ENCODE results near the gene GDPD5. TPM values are rescaled to one million over a fixed set of nuclear protein-coding genes. Genes with fewer than 3 reads are reported as not detected.

Gene GDPD5
- total RNA-seq, 1 experiment from 2014 or later = 12.2 TPM

DNA sequence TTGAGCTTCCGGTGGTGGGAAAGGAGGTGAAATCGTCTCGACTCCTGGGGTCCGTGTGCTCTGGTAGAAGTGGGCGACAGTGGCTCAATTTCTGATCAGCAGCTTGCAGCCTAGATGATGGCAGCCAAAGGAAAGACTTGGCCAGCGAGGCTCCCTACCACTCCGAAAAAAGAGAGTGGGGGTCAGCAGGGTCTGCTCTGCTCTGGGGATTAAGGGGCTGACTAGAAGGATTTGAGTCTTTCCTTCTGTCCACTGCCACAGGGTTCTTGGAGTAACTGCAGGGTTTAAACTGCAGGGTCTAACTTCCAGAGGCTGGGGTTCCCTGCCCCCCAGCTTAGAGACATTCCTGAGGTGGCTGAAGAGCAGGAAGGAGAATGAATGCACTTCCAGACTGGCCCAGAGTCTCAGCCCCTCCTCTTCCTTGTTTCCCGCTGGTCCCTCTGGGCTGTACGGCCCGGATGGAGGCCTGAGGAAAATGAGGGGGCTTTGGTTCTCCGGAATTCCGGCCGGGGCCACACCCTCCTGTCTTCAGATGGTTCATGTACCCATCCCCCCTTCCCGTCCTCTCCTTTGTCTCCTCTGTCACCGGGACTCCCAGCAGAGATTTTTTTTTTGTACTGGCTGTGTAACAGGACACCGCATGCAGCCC is 37.2 kb upstream of the GDPD5 start (continued):
- TF ChIP-seq SOX15 (CRISPR knock-in tag; IDR thresholded peaks at IDR 0.05) (no peak), TEAD1 (CRISPR knock-in tag; IDR thresholded peaks at IDR 0.05) (0 out of 2 replicates have a peak, but pooled peaks have one; percentile 15), JUN (CRISPR knock-in tag; IDR thresholded peaks at IDR 0.05) (no peak), MYBL2 (CRISPR knock-in tag; IDR thresholded peaks at IDR 0.05) (peak; percentile 28; the same call in 1 of the 2 replicates), KAT7 (CRISPR knock-in tag; IDR thresholded peaks at IDR 0.05; ENCODE audit: borderline replicate concordance) (no peak), ZNF396 (CRISPR knock-in tag; IDR thresholded peaks at IDR 0.05; ENCODE audit: borderline replicate concordance) (no peak)
- TF ChIP-seq, protein P1, sequence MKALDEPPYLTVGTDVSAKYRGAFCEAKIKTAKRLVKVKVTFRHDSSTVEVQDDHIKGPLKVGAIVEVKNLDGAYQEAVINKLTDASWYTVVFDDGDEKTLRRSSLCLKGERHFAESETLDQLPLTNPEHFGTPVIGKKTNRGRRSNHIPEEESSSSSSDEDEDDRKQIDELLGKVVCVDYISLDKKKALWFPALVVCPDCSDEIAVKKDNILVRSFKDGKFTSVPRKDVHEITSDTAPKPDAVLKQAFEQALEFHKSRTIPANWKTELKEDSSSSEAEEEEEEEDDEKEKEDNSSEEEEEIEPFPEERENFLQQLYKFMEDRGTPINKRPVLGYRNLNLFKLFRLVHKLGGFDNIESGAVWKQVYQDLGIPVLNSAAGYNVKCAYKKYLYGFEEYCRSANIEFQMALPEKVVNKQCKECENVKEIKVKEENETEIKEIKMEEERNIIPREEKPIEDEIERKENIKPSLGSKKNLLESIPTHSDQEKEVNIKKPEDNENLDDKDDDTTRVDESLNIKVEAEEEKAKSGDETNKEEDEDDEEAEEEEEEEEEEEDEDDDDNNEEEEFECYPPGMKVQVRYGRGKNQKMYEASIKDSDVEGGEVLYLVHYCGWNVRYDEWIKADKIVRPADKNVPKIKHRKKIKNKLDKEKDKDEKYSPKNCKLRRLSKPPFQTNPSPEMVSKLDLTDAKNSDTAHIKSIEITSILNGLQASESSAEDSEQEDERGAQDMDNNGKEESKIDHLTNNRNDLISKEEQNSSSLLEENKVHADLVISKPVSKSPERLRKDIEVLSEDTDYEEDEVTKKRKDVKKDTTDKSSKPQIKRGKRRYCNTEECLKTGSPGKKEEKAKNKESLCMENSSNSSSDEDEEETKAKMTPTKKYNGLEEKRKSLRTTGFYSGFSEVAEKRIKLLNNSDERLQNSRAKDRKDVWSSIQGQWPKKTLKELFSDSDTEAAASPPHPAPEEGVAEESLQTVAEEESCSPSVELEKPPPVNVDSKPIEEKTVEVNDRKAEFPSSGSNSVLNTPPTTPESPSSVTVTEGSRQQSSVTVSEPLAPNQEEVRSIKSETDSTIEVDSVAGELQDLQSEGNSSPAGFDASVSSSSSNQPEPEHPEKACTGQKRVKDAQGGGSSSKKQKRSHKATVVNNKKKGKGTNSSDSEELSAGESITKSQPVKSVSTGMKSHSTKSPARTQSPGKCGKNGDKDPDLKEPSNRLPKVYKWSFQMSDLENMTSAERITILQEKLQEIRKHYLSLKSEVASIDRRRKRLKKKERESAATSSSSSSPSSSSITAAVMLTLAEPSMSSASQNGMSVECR (CRISPR knock-in tag; IDR thresholded peaks at IDR 0.05; ENCODE audit: borderline replicate concordance) = no peak

DNA sequence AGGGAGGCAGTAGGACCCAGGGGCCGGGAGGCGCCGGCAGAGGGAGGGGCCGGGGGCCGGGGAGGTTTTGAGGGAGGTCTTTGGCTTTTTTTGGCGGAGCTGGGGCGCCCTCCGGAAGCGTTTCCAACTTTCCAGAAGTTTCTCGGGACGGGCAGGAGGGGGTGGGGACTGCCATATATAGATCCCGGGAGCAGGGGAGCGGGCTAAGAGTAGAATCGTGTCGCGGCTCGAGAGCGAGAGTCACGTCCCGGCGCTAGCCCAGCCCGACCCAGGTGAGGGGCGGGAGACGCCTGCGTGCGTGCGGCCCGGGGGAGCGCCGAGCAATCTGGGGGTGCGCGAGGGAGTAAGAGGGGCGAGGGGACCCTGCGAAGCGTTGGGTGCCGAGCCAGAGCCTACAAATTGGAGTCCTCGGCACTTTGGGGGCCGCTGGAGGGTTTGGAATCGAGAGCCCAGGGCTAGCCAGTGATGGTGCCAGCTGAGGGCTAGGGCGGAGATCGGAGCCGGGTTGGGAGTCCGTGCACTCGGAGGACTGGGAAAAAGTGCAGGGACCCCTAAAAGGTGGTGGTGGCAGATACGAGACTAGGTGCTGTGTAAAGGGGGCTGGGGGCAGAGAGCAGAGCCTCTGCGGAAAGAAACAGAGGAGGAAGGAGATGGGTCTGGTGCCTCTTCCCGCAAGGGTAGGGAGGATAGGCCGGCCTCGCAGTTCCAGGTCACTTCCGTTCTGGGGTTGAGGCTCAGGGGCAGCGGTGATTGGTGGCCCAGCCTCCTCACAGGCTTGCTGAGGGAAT is 36.5 kb upstream of the GDPD5 start, which contains the start of gene SERPINH1:
Gene SERPINH1 (plus strand): TSS at position 206 of the 788 bp plus-strand sequence. CDS start 4,097 bp downstream, outside the sequence.
- H3K27ac Mint-ChIP-seq = peak within 1 kb of the TSS; percentile 99
- TF ChIP-seq CDX4 (CRISPR knock-in tag; IDR thresholded peaks at IDR 0.05; ENCODE audit: borderline replicate concordance) (no peak), ZNF671 (CRISPR knock-in tag; IDR thresholded peaks at IDR 0.05) (no peak), TP53 (CRISPR knock-in tag; IDR thresholded peaks at IDR 0.05) (no peak), E2F5 (CRISPR knock-in tag; IDR thresholded peaks at IDR 0.05) (no peak; the same call in 1 of the 2 replicates), CREB1 (CRISPR knock-in tag; IDR thresholded peaks at IDR 0.05) (peak; percentile 42; the same call in 1 of the 2 replicates), MXD4 (CRISPR knock-in tag; IDR thresholded peaks at IDR 0.05; ENCODE audit: borderline replicate concordance) (no peak), ZNF121 (CRISPR knock-in tag; IDR thresholded peaks at IDR 0.05) (no peak), GTF2I (CRISPR knock-in tag; conservative IDR thresholded peaks at IDR 0.05) (no peak), SMAD4 (CRISPR knock-in tag; IDR thresholded peaks at IDR 0.05) (no peak), MYBL2 (CRISPR knock-in tag; IDR thresholded peaks at IDR 0.05) (peak; percentile 84; the same call in 1 of the 2 replicates), NR2C2 (CRISPR knock-in tag; IDR thresholded peaks at IDR 0.05) (no peak), ATF1 (CRISPR knock-in tag; IDR thresholded peaks at IDR 0.05) (0 out of 2 replicates have a peak, but pooled peaks have one; percentile 31), ZBTB43 (CRISPR knock-in tag; IDR thresholded peaks at IDR 0.05) (0 out of 2 replicates have a peak, but pooled peaks have one; percentile 68), GABPB1 (CRISPR knock-in tag; IDR thresholded peaks at IDR 0.05) (no peak), GRHL2 (CRISPR knock-in tag; IDR thresholded peaks at IDR 0.05; ENCODE audit: insufficient replicate concordance, severe bottlenecking) (no peak)
- TF ChIP-seq, protein P2, sequence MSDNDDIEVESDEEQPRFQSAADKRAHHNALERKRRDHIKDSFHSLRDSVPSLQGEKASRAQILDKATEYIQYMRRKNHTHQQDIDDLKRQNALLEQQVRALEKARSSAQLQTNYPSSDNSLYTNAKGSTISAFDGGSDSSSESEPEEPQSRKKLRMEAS (CRISPR knock-in tag; IDR thresholded peaks at IDR 0.05) = no peak
- TF ChIP-seq, protein P3, sequence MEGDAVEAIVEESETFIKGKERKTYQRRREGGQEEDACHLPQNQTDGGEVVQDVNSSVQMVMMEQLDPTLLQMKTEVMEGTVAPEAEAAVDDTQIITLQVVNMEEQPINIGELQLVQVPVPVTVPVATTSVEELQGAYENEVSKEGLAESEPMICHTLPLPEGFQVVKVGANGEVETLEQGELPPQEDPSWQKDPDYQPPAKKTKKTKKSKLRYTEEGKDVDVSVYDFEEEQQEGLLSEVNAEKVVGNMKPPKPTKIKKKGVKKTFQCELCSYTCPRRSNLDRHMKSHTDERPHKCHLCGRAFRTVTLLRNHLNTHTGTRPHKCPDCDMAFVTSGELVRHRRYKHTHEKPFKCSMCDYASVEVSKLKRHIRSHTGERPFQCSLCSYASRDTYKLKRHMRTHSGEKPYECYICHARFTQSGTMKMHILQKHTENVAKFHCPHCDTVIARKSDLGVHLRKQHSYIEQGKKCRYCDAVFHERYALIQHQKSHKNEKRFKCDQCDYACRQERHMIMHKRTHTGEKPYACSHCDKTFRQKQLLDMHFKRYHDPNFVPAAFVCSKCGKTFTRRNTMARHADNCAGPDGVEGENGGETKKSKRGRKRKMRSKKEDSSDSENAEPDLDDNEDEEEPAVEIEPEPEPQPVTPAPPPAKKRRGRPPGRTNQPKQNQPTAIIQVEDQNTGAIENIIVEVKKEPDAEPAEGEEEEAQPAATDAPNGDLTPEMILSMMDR (IDR thresholded peaks at IDR 0.05) = no peak
- TF ChIP-seq, protein P4, sequence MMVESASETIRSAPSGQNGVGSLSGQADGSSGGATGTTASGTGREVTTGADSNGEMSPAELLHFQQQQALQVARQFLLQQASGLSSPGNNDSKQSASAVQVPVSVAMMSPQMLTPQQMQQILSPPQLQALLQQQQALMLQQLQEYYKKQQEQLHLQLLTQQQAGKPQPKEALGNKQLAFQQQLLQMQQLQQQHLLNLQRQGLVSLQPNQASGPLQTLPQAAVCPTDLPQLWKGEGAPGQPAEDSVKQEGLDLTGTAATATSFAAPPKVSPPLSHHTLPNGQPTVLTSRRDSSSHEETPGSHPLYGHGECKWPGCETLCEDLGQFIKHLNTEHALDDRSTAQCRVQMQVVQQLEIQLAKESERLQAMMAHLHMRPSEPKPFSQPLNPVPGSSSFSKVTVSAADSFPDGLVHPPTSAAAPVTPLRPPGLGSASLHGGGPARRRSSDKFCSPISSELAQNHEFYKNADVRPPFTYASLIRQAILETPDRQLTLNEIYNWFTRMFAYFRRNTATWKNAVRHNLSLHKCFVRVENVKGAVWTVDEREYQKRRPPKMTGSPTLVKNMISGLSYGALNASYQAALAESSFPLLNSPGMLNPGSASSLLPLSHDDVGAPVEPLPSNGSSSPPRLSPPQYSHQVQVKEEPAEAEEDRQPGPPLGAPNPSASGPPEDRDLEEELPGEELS (CRISPR knock-in tag; IDR thresholded peaks at IDR 0.05) = peak; percentile 73

More for the DNA sequence above, 36.5 kb upstream of the GDPD5 start, which contains the start of gene SERPINH1:
- H3K36me3 Mint-ChIP-seq = peaks cover 15% of the 10 kb centered on the region
- peak within 1 kb of the TSS; percentile 96 for H3K4me3 Mint-ChIP-seq
- H3K9me3 Mint-ChIP-seq = no peaks in the 10 kb centered on the region
- CTCF ChIA-PET = interaction anchor here (0.5 to 6.1 kb wide), 11 partner anchors 8 to 348 kb away, joined by 3 to 69 read pairs (median 6); no protein-coding TSS in a partner anchor
- DNase-seq (ENCODE audit: low spot score) = peak; percentile 78
- H3K4me1 Mint-ChIP-seq = peaks cover 74% of the 10 kb centered on the region
- ATAC-seq = peak; percentile 58
- POLR2A ChIA-PET = interaction anchor here (0.6 to 1.6 kb wide), 9 partner anchors 8 to 111 kb away, joined by 3 to 35 read pairs (median 4); partner anchors contain the start of gene GDPD5
- no peaks in the 10 kb centered on the region for H3K27me3 Mint-ChIP-seq (ENCODE audit: low read depth)
